SK-N-SH (cell line): Measurements from ENCODE around the gene ANKMY1. TPM values are rescaled to one million over a fixed set of nuclear protein-coding genes. Genes with fewer than 3 reads are reported as not detected.

Source experiments
- CTCF ChIA-PET: fragments of 300-600, 350-600 bp; formaldehyde crosslinking; extraction: SDS; loops from one replicate; lab custom pipeline; 2021; lab: Yijun Ruan, JAX
- POLR2A ChIA-PET: fragments of 350-600 bp; sonication (Branson Sonifier 250); formaldehyde crosslinking; extraction: SDS; loops from one replicate; lab custom pipeline; 2020; ENCODE audit warnings: antibody characterized with exemption, inconsistent platforms; lab: Yijun Ruan, JAX
- DNase-seq: peaks from one replicate; pipeline ENCODE4 v3.0.0; 2012
- H2AFZ ChIP-seq: fragments of 200-600 bp; sonication (generic); 2 replicates; pipeline ENCODE4 v1.8.1; 2016; ENCODE audit warnings: antibody characterized with exemption, mild to moderate bottlenecking, low read depth
- H3F3A ChIP-seq: fragments of 200-600 bp; sonication (generic); replicated peaks from 2 replicates; pipeline ENCODE3; 2016; ENCODE audit warnings: antibody characterized with exemption, mild to moderate bottlenecking; ENCODE audit not compliant: insufficient read depth
- H3K27ac ChIP-seq, 2 experiments: fragments of 200-500 bp in 1 of 2; fragments of 200-600 bp in 1 of 2; sonication (Bioruptor generic) in 1 of 2; sonication (generic), shearing (Covaris generic) in 1 of 2; 2 replicates each; pipeline versions ENCODE4 v1.5.1 to v1.6.1; 2014 to 2016; ENCODE audit warnings: low read depth in 2 of 2, inconsistent platforms in 1 of 2, low read length in 1 of 2, mild to moderate bottlenecking in 1 of 2, mixed read lengths in 1 of 2
- H3K27me3 ChIP-seq: fragments of 200-600 bp; sonication (generic), shearing (Covaris generic); 2 replicates; pipeline ENCODE4 v1.6.1; 2016; ENCODE audit warnings: mixed run types; ENCODE audit not compliant: insufficient read depth
- H3K36me3 ChIP-seq, 2 experiments: fragments of 200-500 bp in 1 of 2; fragments of 200-600 bp in 1 of 2; sonication (Bioruptor generic) in 1 of 2; sonication (generic) in 1 of 2; replicated peaks in 1 of 2; 2 replicates each; pipeline versions ENCODE3 to v1.5.1; 2014 to 2016; ENCODE audit warnings: low read length in 1 of 2, mild to moderate bottlenecking in 1 of 2; ENCODE audit not compliant: insufficient read depth in 2 of 2, control insufficient read depth in 1 of 2
- H3K4me1 ChIP-seq, 2 experiments: fragments of 200-500 bp in 1 of 2; fragments of 200-600 bp in 1 of 2; sonication (Bioruptor generic) in 1 of 2; sonication (generic), shearing (Covaris generic) in 1 of 2; 2 replicates each; pipeline versions ENCODE4 v1.5.1 to v1.6.1; 2014 to 2016; ENCODE audit warnings: low read depth in 1 of 2, low read length in 1 of 2, mixed run types in 1 of 2; ENCODE audit not compliant: insufficient read depth in 2 of 2, control insufficient read depth in 1 of 2
- H3K4me2 ChIP-seq: fragments of 200-600 bp; sonication (generic), shearing (Covaris generic); 2 replicates; pipeline ENCODE4 v1.6.1; 2017; ENCODE audit warnings: mixed run types
- H3K4me3 ChIP-seq, 2 experiments: fragments of 200-500 bp in 1 of 2; fragments of 200-600 bp in 1 of 2; sonication (Bioruptor generic) in 1 of 2; sonication (generic), shearing (Covaris generic) in 1 of 2; 2 replicates each; pipeline versions ENCODE4 v1.5.1 to v1.8.1; 2014 to 2016; ENCODE audit warnings: low read depth in 2 of 2, inconsistent platforms in 1 of 2, low read length in 1 of 2, mild to moderate bottlenecking in 1 of 2, mixed read lengths in 1 of 2, moderate library complexity in 1 of 2
- H3K79me2 ChIP-seq: fragments of 200-600 bp; sonication (generic); 2 replicates; pipeline ENCODE4 v1.8.1; 2017; ENCODE audit warnings: mild to moderate bottlenecking; ENCODE audit not compliant: insufficient read depth
- H3K9ac ChIP-seq: fragments of 200-600 bp; sonication (generic); 2 replicates; pipeline ENCODE4 v1.6.1; 2017; ENCODE audit warnings: mixed run types
- H3K9me2 ChIP-seq: fragments of 200-600 bp; sonication (generic); 2 replicates; pipeline ENCODE4 v1.6.1; 2017; ENCODE audit warnings: mixed run types
- H3K9me3 ChIP-seq: fragments of 200-600 bp; sonication (generic); 2 replicates; pipeline ENCODE4 v1.6.1; 2017; ENCODE audit warnings: mixed run types, mild to moderate bottlenecking, moderate library complexity
- H4K20me1 ChIP-seq: fragments of 200-600 bp; sonication (generic); 2 replicates; pipeline ENCODE4 v1.6.1; 2017; ENCODE audit warnings: mild to moderate bottlenecking, mixed run types; ENCODE audit not compliant: insufficient read depth
- CTCF ChIP-seq: fragments of 200-600 bp; sonication (generic); IDR thresholded peaks from 2 replicates; pipeline ENCODE4 v1.6.1; 2017; ENCODE audit warnings: antibody characterized with exemption, mild to moderate bottlenecking, moderate library complexity
- FOSL2 ChIP-seq: IDR thresholded peaks from 2 replicates; pipeline ENCODE4 v1.4.0; 2012; ENCODE audit warnings: low read depth, mild to moderate bottlenecking, moderate library complexity, borderline replicate concordance
- FOXJ3 ChIP-seq: sonication (generic); formaldehyde crosslinking; IDR thresholded peaks from 2 replicates; pipeline ENCODE4 v1.5.1; 2020; ENCODE audit warnings: mild to moderate bottlenecking, missing genetic modification reagents
- IRF3 ChIP-seq: fragments of 150-350 bp; IDR thresholded peaks from 2 replicates; pipeline ENCODE4 v1.6.1; 2016; ENCODE audit warnings: mild to moderate bottlenecking, low read depth, low read length
- RXRA ChIP-seq: IDR thresholded peaks from 2 replicates; pipeline ENCODE4 v1.4.0; 2012; ENCODE audit warnings: low read depth, mild to moderate bottlenecking, borderline replicate concordance
- SMC3 ChIP-seq: IDR thresholded peaks from 2 replicates; pipeline ENCODE4 v1.6.1; 2012; ENCODE audit warnings: low read depth, low read length, improper control_type of control experiment
- ZBTB33 ChIP-seq: IDR thresholded peaks from 2 replicates; pipeline ENCODE4 v1.4.0; 2012; ENCODE audit warnings: low read depth, borderline replicate concordance
- WGBS: methylation state at CpG from one replicate; pipeline ENCODE4 v1.1.6; 2017; ENCODE audit warnings: low lambda C conversion rate; 5-methylcytosine and 5-hydroxymethylcytosine counted together
- polyA plus RNA-seq, 3 experiments: library from polyadenylated mRNA; depleted of rRNA; stranded (reverse); fragments of >200 nt; gene quantifications; 2 replicates each; pipeline ENCODE4 v1.2.3, GENCODE V29; 2012

Gene ANKMY1
- polyA plus RNA-seq, 1 of the 3 experiments (the other 2 are of a cell fraction) = 12.1 TPM

GRCh38 chr2:240449764-240450531 is 107.8 kb downstream of the ANKMY1 start:
- Histone ChIP-seq H4K20me1 (peaks cover 75% of the 10 kb centered on the region), H3K27me3 (no peaks in the 10 kb centered on the region), H3K79me2 (peaks cover 16% of the 10 kb centered on the region; the same call in 1 of the 2 replicates), H3K9me3 (no peaks in the 10 kb centered on the region), H3K4me3 (no peak overlapping the region), H3K36me3 (no peaks in the 10 kb centered on the region), H2AFZ (no peak overlapping the region), H3K4me1 (peaks cover 6 to 24% of the 10 kb centered on the region in 2 experiments; a peak in 2 of 4 replicates), H3K27ac (no peak overlapping the region), H3K9me2 (no peaks in the 10 kb centered on the region), H3K4me2 (no peak overlapping the region), H3K9ac (no peak overlapping the region), H3F3A (no peaks in the 10 kb centered on the region)
- ChIA-PET CTCF (interaction anchor here (1.0 to 1.9 kb wide), 4 partner anchors 11 to 300 kb away, joined by 3 to 12 read pairs (median 4); no protein-coding TSS in a partner anchor), POLR2A (interaction anchor here (0.6 to 1.1 kb wide), 2 partner anchors 13 to 32 kb away, joined by 3 read pairs; no protein-coding TSS in a partner anchor)
- no peak for TF ChIP-seq ZBTB33
- TF ChIP-seq FOSL2 = no peak
- no peak for TF ChIP-seq IRF3
- TF ChIP-seq SMC3 = no peak
- TF ChIP-seq RXRA = no peak
- TF ChIP-seq CTCF = no peak
- TF ChIP-seq FOXJ3 = no peak
- DNase-seq = no peak
- 86% methylated on average over 16 of the region's 22 CpGs for WGBS
